ENCODE measurements around the gene FUT4.
"Not testable (repeated sequence)": the region's sequence is repeated elsewhere in the genome, so short reads cannot be mapped to it uniquely, and the experiment has no call there.

The FUT4 gene

GRCh38 chr11:94543695-94544645 is at the start of gene FUT4:
TSS of gene FUT4 (plus strand) at chr11:94543921. CDS start at chr11:94544134, 213 bp downstream.
- peak; percentile 81 for DNase-seq

- DNase-seq = no peak
Observed at GRCh38 chr11:94494126-94494680, 49.5 kb upstream of the FUT4 start.

- no peak for DNase-seq
Observed at GRCh38 chr11:94500181-94500580, 43.5 kb upstream of the FUT4 start.

- DNase-seq = no peak
Observed at GRCh38 chr11:94501522-94501921, 42.2 kb upstream of the FUT4 start.

GRCh38 chr11:94504689-94505293 is 38.9 kb upstream of the FUT4 start:
- no peak for DNase-seq

GRCh38 chr11:94506513-94506912 is 37.2 kb upstream of the FUT4 start:
- not testable (repeated sequence) for DNase-seq

GRCh38 chr11:94507485-94507884 is 36.2 kb upstream of the FUT4 start:
- DNase-seq = no peak

GRCh38 chr11:94511932-94512781 is 31.6 kb upstream of the FUT4 start, which contains the start of gene C11orf97:
TSS of gene C11orf97 (plus strand) at chr11:94512461. CDS start at chr11:94512529, 68 bp downstream.
- peak; percentile 55 for DNase-seq

GRCh38 chr11:94513091-94513490 is 30.6 kb upstream of the FUT4 start:
- no peak for DNase-seq

GRCh38 chr11:94515398-94515797 is 28.3 kb upstream of the FUT4 start:
- no peak for DNase-seq

- no peak for DNase-seq
Observed at GRCh38 chr11:94516725-94517124, 27.0 kb upstream of the FUT4 start.

- no peak for DNase-seq
Observed at GRCh38 chr11:94518300-94518699, 25.4 kb upstream of the FUT4 start.

- no peak for DNase-seq
Observed at GRCh38 chr11:94519478-94520084, 24.1 kb upstream of the FUT4 start.

- DNase-seq = no peak
Observed at GRCh38 chr11:94521684-94522083, 22.0 kb upstream of the FUT4 start.

GRCh38 chr11:94524341-94524740 is 19.4 kb upstream of the FUT4 start:
- no peak for DNase-seq

- no peak for DNase-seq
Observed at GRCh38 chr11:94525546-94526324, 18.0 kb upstream of the FUT4 start.

- no peak for DNase-seq
Observed at GRCh38 chr11:94526645-94527438, 16.9 kb upstream of the FUT4 start.

- no peak for DNase-seq
Observed at GRCh38 chr11:94528551-94528950, 15.2 kb upstream of the FUT4 start.

GRCh38 chr11:94532211-94532610 is 11.5 kb upstream of the FUT4 start:
- no peak for DNase-seq

- DNase-seq = no peak
Observed at GRCh38 chr11:94533206-94533605, 10.5 kb upstream of the FUT4 start.
